Spleen (tissue), 11 donors: ENCODE data around the gene VTI1A. TPM values are rescaled to one million over a fixed set of nuclear protein-coding genes. Genes with fewer than 3 reads are reported as not detected.
A peak's percentile ranks its signal among the peaks of the same experiment; 100 is the strongest.

Experiments
- DNase-seq: peaks from one replicate; pipeline ENCODE4 v3.0.0-alpha.2; 2020
- H3K27ac ChIP-seq, 8 donors: fragments of 200-600 bp; sonication (generic) in 7 of 8; 1 replicate in 4 of 8; 2 replicates in 4 of 8; pipeline versions ENCODE4 v1.5.0 to v1.8.0; 2016 to 2021; ENCODE audit warnings: inconsistent platforms in 4 of 8, mild to moderate bottlenecking in 4 of 8, moderate library complexity in 1 of 8
- H3K27me3 ChIP-seq, 7 donors: fragments of 200-600 bp; sonication (generic) in 6 of 7; replicated peaks in 1 of 7; 1 replicate in 4 of 7; 2 replicates in 3 of 7; pipeline versions ENCODE4 v1.5.0 to v1.8.0; 2016 to 2021; ENCODE audit warnings: inconsistent platforms in 3 of 7, mild to moderate bottlenecking in 1 of 7
- H3K36me3 ChIP-seq, 6 donors: fragments of 200-600 bp; sonication (generic) in 5 of 6; 1 replicate in 4 of 6; 2 replicates in 2 of 6; pipeline versions ENCODE4 v1.5.0 to v1.8.0; 2016 to 2021; ENCODE audit warnings: inconsistent platforms in 2 of 6
- H3K4me1 ChIP-seq, 6 donors: fragments of 200-600 bp; sonication (generic) in 5 of 6; 1 replicate in 3 of 6; 2 replicates in 3 of 6; pipeline versions ENCODE4 v1.5.0 to v1.8.0; 2016 to 2021; ENCODE audit warnings: inconsistent platforms in 3 of 6
- H3K4me3 ChIP-seq, 8 donors: fragments of 200-600 bp; sonication (generic) in 7 of 8; 1 replicate in 4 of 8; 2 replicates in 4 of 8; pipeline versions ENCODE4 v1.5.0 to v1.8.0; 2016 to 2021; ENCODE audit warnings: inconsistent platforms in 4 of 8, mild to moderate bottlenecking in 4 of 8, moderate library complexity in 2 of 8
- H3K9me3 ChIP-seq, 8 donors: fragments of 200-600 bp; sonication (generic) in 7 of 8; 1 replicate in 4 of 8; 2 replicates in 4 of 8; pipeline versions ENCODE4 v1.5.0 to v1.8.0; 2016 to 2021; ENCODE audit warnings: inconsistent platforms in 4 of 8
- POLR2A ChIP-seq, 3 donors: fragments of 450-650 bp; IDR thresholded peaks; one replicate each; pipeline ENCODE4 v1.5.1; 2017; ENCODE audit warnings: antibody characterized with exemption in 3 of 3, mild to moderate bottlenecking in 1 of 3
- POLR2AphosphoS5 ChIP-seq, 3 donors: sonication (generic); formaldehyde crosslinking; IDR thresholded peaks; one replicate each; pipeline ENCODE4 v1.5.1; 2017; ENCODE audit warnings: antibody characterized with exemption in 3 of 3
- WGBS, 5 donors: extraction: QIAGEN DNeasy Blood & Tissue Kit in 3 of 5; methylation state at CpG; one replicate each; pipeline versions ENCODE4 v1.1.5 to v1.1.7; 2013 to 2018; 5-methylcytosine and 5-hydroxymethylcytosine counted together
- intact Hi-C: fragments of 100-400 bp; cut with DNase I; formaldehyde crosslinking; loops from one replicate; pipeline ENCODE4 v1.15.0; 2023; ENCODE audit warnings: low total_unique reads
- polyA plus RNA-seq, 3 donors: library from polyadenylated mRNA; stranded (reverse); fragments of 200-250 nt; gene quantifications; one replicate each; pipeline ENCODE4 v1.2.1, GENCODE V29; 2013
- total RNA-seq, 7 donors: library from RNA; depleted of rRNA in 3 of 7; stranded (reverse); fragments of >200 nt in 3 of 7; fragmentation: NEBNext Ultra II Directional in 4 of 7; extraction: Animal tissue kit (Norgen Biotek cat#: 25700) in 4 of 7; gene quantifications; one replicate each; pipeline versions ENCODE4 v1.1.0 to v1.2.1, GENCODE V29; 2016 to 2021
- TF ChIP-seq, protein P1 (sequence below), 11 experiments: fragments of 200-600 bp in 7 of 11; fragments of 450-650 bp in 4 of 11; sonication (generic) in 4 of 11; IDR thresholded peaks in 8 of 11; conservative IDR thresholded peaks in 3 of 11; 1 replicate in 7 of 11; 2 replicates in 4 of 11; pipeline versions ENCODE4 v1.4.0 to v1.8.0; 2016 to 2021; ENCODE audit warnings: antibody characterized with exemption in 11 of 11, inconsistent platforms in 4 of 11, mild to moderate bottlenecking in 1 of 11
- donor health status: healthy with polysubstance abuse.
- donor health status: DM: no; HTN: no; CAD: no; lungs with moderate emphysema.
- donor health status: DM: no; HTN: no; CAD: no.
- donor health status: Bipolar disorder and iron deficiency.
- donor health status: healthy.
- donor health status: DM: no; HTN: no; CAD: no.
- donor health status: DM: yes; HTN: yes; CAD: no.

VTI1A gene
- total and polyA plus RNA-seq, 10 donors = 7.8 to 129 (median 56.2) TPM

DNA sequence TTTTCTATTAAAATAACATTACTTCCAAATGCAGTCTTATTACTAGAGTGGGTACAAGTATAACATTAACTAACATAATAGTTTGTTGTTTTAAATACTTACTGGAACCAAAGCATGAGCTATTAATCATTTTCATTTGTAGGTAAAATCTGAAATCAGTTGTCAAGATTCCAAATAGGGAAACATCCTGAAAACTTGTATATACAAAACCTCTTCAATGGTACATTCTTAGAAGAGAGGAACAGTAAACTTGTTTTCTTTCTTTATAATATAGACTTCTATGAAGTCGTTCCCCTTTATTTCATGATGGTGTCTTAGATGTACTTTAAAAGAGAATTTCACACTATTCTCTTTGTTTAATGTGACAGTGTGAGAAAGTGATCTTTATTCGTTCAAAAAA is 85.9 kb downstream of the VTI1A start:
- DNase-seq = no peak
- 84 to 90% (median 87%) methylated on average over 2 of the region's 2 CpGs for WGBS, 5 donors
- TF ChIP-seq POLR2A (IDR thresholded peaks at IDR 0.05) (no peak), POLR2AphosphoS5 (IDR thresholded peaks at IDR 0.05) (no peak)
- TF ChIP-seq, protein P1, sequence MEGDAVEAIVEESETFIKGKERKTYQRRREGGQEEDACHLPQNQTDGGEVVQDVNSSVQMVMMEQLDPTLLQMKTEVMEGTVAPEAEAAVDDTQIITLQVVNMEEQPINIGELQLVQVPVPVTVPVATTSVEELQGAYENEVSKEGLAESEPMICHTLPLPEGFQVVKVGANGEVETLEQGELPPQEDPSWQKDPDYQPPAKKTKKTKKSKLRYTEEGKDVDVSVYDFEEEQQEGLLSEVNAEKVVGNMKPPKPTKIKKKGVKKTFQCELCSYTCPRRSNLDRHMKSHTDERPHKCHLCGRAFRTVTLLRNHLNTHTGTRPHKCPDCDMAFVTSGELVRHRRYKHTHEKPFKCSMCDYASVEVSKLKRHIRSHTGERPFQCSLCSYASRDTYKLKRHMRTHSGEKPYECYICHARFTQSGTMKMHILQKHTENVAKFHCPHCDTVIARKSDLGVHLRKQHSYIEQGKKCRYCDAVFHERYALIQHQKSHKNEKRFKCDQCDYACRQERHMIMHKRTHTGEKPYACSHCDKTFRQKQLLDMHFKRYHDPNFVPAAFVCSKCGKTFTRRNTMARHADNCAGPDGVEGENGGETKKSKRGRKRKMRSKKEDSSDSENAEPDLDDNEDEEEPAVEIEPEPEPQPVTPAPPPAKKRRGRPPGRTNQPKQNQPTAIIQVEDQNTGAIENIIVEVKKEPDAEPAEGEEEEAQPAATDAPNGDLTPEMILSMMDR (IDR thresholded peaks at IDR 0.05 in 8 of 11, conservative IDR thresholded peaks at IDR 0.05 in 3 of 11) = no peak
- Histone ChIP-seq H3K4me3 (no peak overlapping the region), H3K36me3 (peaks cover 0 to 10% (median 0%) of the 10 kb centered on the region in 6 donors), H3K9me3 (no peaks in the 10 kb centered on the region), H3K27me3 (no peaks in the 10 kb centered on the region), H3K4me1 (peaks cover 5 to 30% (median 13%) of the 10 kb centered on the region in 6 donors), H3K27ac (peak overlapping the region in 2 of 8 donors; percentile 48 to 65)
- intact Hi-C loops = no loop called here

DNA sequence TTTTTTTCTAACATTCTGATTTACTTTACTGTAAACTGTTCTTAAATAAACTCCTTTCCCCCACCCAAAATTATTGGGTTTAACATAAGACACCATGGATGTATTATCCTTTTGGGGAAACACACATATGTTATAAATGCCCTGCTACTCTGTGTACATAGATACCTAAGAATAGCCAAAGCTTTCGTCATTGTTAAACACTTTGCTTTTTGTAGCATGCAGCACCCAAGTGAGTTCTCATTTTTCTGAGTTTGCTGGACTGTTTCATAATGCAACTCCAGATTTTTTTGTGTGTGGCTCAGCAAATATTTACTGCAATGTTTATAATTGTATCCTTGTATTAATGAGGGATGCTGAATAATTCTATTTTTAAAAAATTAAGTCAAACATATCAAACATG is 86.9 kb downstream of the VTI1A start:
- intact Hi-C loops = no loop called here
- no peak for DNase-seq
- 62 to 81% (median 77%) methylated on average over 1 of the region's 1 CpG for WGBS, 5 donors
- Histone ChIP-seq H3K9me3 (no peaks in the 10 kb centered on the region), H3K27ac (no peak overlapping the region), H3K36me3 (peaks cover 0 to 17% (median 4%) of the 10 kb centered on the region in 6 donors), H3K4me3 (no peak overlapping the region), H3K4me1 (peaks cover 5 to 30% (median 13%) of the 10 kb centered on the region in 6 donors), H3K27me3 (no peaks in the 10 kb centered on the region)
- no peak for TF ChIP-seq POLR2A (IDR thresholded peaks at IDR 0.05)

DNA sequence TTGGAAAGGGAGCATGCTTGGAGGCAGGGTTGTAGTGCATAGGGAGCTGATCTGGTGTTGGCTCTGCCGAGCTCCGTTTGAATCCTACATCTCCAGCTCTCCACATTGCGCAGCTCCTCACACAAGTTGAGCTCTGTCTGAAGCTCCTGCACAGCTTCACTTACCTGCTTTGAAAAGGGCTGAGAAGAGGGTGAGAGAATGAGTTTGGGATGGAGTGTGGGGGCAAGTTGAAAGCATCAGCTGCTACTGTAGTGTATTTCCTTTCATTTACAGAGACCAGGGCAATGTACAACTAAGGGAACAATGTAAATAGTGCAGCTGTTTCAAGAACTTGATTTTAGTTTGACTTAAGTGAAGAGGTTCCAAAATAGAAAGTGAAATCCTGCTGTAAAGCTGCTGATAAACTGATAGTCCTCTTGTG is 88.5 kb downstream of the VTI1A start:
- no peak for DNase-seq
- WGBS, 5 donors = 74 to 81% (median 79%) methylated on average over 3 of the region's 3 CpGs
- TF ChIP-seq, protein P1 (IDR thresholded peaks at IDR 0.05 in 8 of 11, conservative IDR thresholded peaks at IDR 0.05 in 3 of 11) = no peak
- TF ChIP-seq POLR2AphosphoS5 (IDR thresholded peaks at IDR 0.05) (no peak), POLR2A (IDR thresholded peaks at IDR 0.05) (no peak)
- Histone ChIP-seq H3K4me3 (no peak overlapping the region), H3K27ac (peak overlapping the region in 2 of 8 donors; percentile 1 to 24), H3K27me3 (no peaks in the 10 kb centered on the region), H3K36me3 (peaks cover 0 to 29% (median 12%) of the 10 kb centered on the region in 6 donors), H3K9me3 (no peaks in the 10 kb centered on the region), H3K4me1 (peaks cover 5 to 30% (median 13%) of the 10 kb centered on the region in 6 donors)
- intact Hi-C loops = no loop called here

DNA sequence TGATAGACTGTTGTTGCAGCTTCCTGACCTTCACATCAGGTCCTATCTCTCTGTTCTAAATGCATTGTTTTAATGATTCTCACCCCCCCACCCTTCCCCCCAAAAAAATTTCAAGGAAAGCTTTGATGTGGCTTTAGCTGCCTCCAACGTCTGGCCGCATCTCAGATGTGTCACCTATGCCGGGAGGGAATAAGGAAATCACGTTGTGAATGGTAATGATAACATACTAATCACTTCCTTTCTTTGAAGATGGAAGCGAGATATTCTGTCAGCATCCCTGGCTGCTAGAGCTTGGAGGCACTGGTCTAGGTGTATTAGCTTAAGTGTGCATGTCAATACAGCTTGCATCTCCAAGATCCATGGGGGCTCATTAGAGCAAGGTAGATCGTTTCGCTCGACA is 89.6 kb downstream of the VTI1A start:
- WGBS, 5 donors = 85 to 94% (median 91%) methylated on average over 8 of the region's 8 CpGs
- DNase-seq = no peak
- H3K4me3 ChIP-seq = no peak overlapping the region
- no peaks in the 10 kb centered on the region for H3K9me3 ChIP-seq
- H3K27ac ChIP-seq = no peak overlapping the region
- intact Hi-C loops = no loop called here
- H3K36me3 ChIP-seq = peaks cover 0 to 35% (median 12%) of the 10 kb centered on the region in 6 donors
- TF ChIP-seq POLR2A (IDR thresholded peaks at IDR 0.05) (no peak), POLR2AphosphoS5 (IDR thresholded peaks at IDR 0.05) (no peak)
- TF ChIP-seq, protein P1 (IDR thresholded peaks at IDR 0.05 in 8 of 11, conservative IDR thresholded peaks at IDR 0.05 in 3 of 11) = no peak
- H3K4me1 ChIP-seq = peaks cover 5 to 25% (median 10%) of the 10 kb centered on the region in 6 donors
- H3K27me3 ChIP-seq = no peaks in the 10 kb centered on the region
